Panc1 (cell line): ENCODE results near the gene NRDC.

Source experiments
- CTCF ChIP-seq: fragments of 450-650 bp; IDR thresholded peaks from 2 replicates; pipeline ENCODE4 v1.5.1; 2017; ENCODE audit warnings: mild to moderate bottlenecking
- REST ChIP-seq, 2 experiments: IDR thresholded peaks; 2 replicates each; pipeline ENCODE4 v1.6.1; 2011 to 2012; ENCODE audit warnings: low read depth in 2 of 2, control low read depth in 1 of 2, low read length in 1 of 2, mild to moderate bottlenecking in 1 of 2, moderate library complexity in 1 of 2; ENCODE audit not compliant: insufficient read depth in 1 of 2

GRCh38 chr1:51843948-51844347 lies 34.6 kb downstream of the NRDC start:
- no peak for TF ChIP-seq REST (IDR thresholded peaks at IDR 0.05; ENCODE audit: insufficient read depth in 1 of 2, low read depth in 2 of 2, low read length in 1 of 2)
- TF ChIP-seq CTCF: no peak
